Endodermal cell (in vitro differentiated cells): ENCODE data around the gene CHD6. TPM values are rescaled to one million over a fixed set of nuclear protein-coding genes. Genes with fewer than 3 reads are reported as not detected.

Source experiments
- DNase-seq: peaks from one replicate; pipeline ENCODE4 v3.0.0-alpha.2; 2017
- H3K27ac ChIP-seq: 2 replicates; pipeline ENCODE4 v1.5.1; 2013; ENCODE audit warnings: mild to moderate bottlenecking, low read depth, low read length, moderate library complexity
- H3K27me3 ChIP-seq: 2 replicates; pipeline ENCODE4 v1.6.1; 2013; ENCODE audit warnings: mild to moderate bottlenecking, low read length, moderate library complexity; ENCODE audit not compliant: insufficient read depth, control insufficient read depth, poor library complexity, severe bottlenecking
- H3K36me3 ChIP-seq: 2 replicates; pipeline ENCODE4 v1.7.0; 2013; ENCODE audit warnings: mild to moderate bottlenecking, low read length, moderate library complexity; ENCODE audit not compliant: control insufficient read depth, insufficient read depth
- H3K4me1 ChIP-seq: one replicate; pipeline ENCODE4 v1.7.0; 2013; ENCODE audit warnings: low read length; ENCODE audit not compliant: control insufficient read depth, insufficient read depth
- H3K4me3 ChIP-seq: 2 replicates; pipeline ENCODE4 v1.5.1; 2013; ENCODE audit warnings: mild to moderate bottlenecking, low read length, moderate library complexity
- H3K9ac ChIP-seq: 2 replicates; pipeline ENCODE4 v1.6.1; 2013; ENCODE audit warnings: mild to moderate bottlenecking, low read length, moderate library complexity; ENCODE audit not compliant: poor library complexity, severe bottlenecking; ENCODE audit errors: extremely low read depth
- H3K9me3 ChIP-seq: 2 replicates; pipeline ENCODE4 v1.6.1; 2013; ENCODE audit warnings: mild to moderate bottlenecking, low read length, moderate library complexity; ENCODE audit not compliant: control insufficient read depth
- H3K27ac Mint-ChIP-seq: 2 replicates; pipeline ENCODE4 v1.8.0; 2020; ENCODE audit warnings: mixed read lengths
- H3K27me3 Mint-ChIP-seq: 2 replicates; pipeline ENCODE4 v1.8.0; 2021; ENCODE audit warnings: mild to moderate bottlenecking, mixed read lengths; ENCODE audit not compliant: insufficient read depth
- H3K36me3 Mint-ChIP-seq: 2 replicates; pipeline ENCODE4 v1.8.0; 2020; ENCODE audit warnings: low read depth, mixed read lengths
- H3K4me1 Mint-ChIP-seq: 2 replicates; pipeline ENCODE4 v1.8.0; 2020; ENCODE audit warnings: mixed read lengths
- H3K4me3 Mint-ChIP-seq: 2 replicates; pipeline ENCODE4 v1.8.0; 2020; ENCODE audit warnings: mild to moderate bottlenecking, moderate library complexity, mixed read lengths
- H3K9me3 Mint-ChIP-seq: 2 replicates; pipeline ENCODE4 v1.8.0; 2020; ENCODE audit warnings: mild to moderate bottlenecking, mixed read lengths
- CTCF ChIP-seq: fragments of 200-600 bp; sonication (generic); conservative IDR thresholded peaks from 2 replicates; pipeline ENCODE4 v1.5.0; 2021; ENCODE audit warnings: antibody characterized with exemption, mild to moderate bottlenecking
- WGBS, 2 experiments: methylation state at CpG; one replicate each; pipeline versions ENCODE4 v1.1.5 to v1.1.7; 2013; ENCODE audit warnings: missing lambda C conversion rate in 2 of 2, mixed read lengths in 1 of 2; ENCODE audit not compliant: insufficient coverage in 1 of 2, insufficient read length in 1 of 2; 5-methylcytosine and 5-hydroxymethylcytosine counted together
- total RNA-seq, 2 donors: library from RNA; stranded (reverse); fragmentation: NEBNext Ultra II Directional in 1 of 2; extraction: Animal tissue kit (Norgen Biotek cat#: 25700) in 1 of 2; gene quantifications; 2 replicates in 1 of 2; 3 replicates in 1 of 2; pipeline ENCODE4 v1.2.1, GENCODE V29; 2021

Gene CHD6
- total RNA-seq, 2 donors from 2014 or later = 82.5 to 107 TPM

- H3K27me3 Mint-ChIP-seq = no peaks in the 10 kb centered on the region
Observed at GRCh38 chr20:41467220-41467619, 151.0 kb downstream of the CHD6 start.

GRCh38 chr20:41463567-41463966 is 154.6 kb downstream of the CHD6 start:
- Histone ChIP-seq H3K9ac (no peak overlapping the region), H3K27me3 (no peaks in the 10 kb centered on the region), H3K27ac (no peak overlapping the region), H3K4me3 (no peak overlapping the region), H3K36me3 (peaks cover 60% of the 10 kb centered on the region), H3K9me3 (peaks cover 33% of the 10 kb centered on the region), H3K4me1 (no peaks in the 10 kb centered on the region)
- no peak for DNase-seq
- H3K9me3 Mint-ChIP-seq = peaks cover 31% of the 10 kb centered on the region
- no peak for TF ChIP-seq CTCF
- H3K4me1 Mint-ChIP-seq = no peaks in the 10 kb centered on the region
- no peak overlapping the region for H3K27ac Mint-ChIP-seq
- no peaks in the 10 kb centered on the region for H3K27me3 Mint-ChIP-seq
- H3K4me3 Mint-ChIP-seq = no peak overlapping the region
- WGBS, 2 experiments = 100% methylated on average over 1 of the region's 1 CpG; no CpG with 5 or more reads in 1 of the 2 experiments
- peaks cover 88% of the 10 kb centered on the region for H3K36me3 Mint-ChIP-seq

More at GRCh38 chr20:41467220-41467619, 151.0 kb downstream of the CHD6 start:
- no peaks in the 10 kb centered on the region for H3K27me3 ChIP-seq
- no peak overlapping the region for H3K27ac ChIP-seq
- peaks cover 7% of the 10 kb centered on the region for H3K9me3 ChIP-seq
- H3K9me3 Mint-ChIP-seq = peaks cover 6% of the 10 kb centered on the region
- WGBS, 2 experiments = 96 to 100% methylated on average over 2 to 3 of the region's 3 CpGs
- no peaks in the 10 kb centered on the region for H3K4me1 Mint-ChIP-seq
- peak; percentile 58 for TF ChIP-seq CTCF
- H3K36me3 Mint-ChIP-seq = peaks cover 73% of the 10 kb centered on the region
- H3K4me1 ChIP-seq = no peaks in the 10 kb centered on the region
- H3K9ac ChIP-seq = no peak overlapping the region
- no peak overlapping the region for H3K4me3 Mint-ChIP-seq
- H3K36me3 ChIP-seq = peaks cover 57% of the 10 kb centered on the region
- no peak overlapping the region for H3K27ac Mint-ChIP-seq
- no peak overlapping the region for H3K4me3 ChIP-seq
- DNase-seq = no peak

- H3K27ac Mint-ChIP-seq = no peak overlapping the region
- H3K4me3 Mint-ChIP-seq = no peak overlapping the region
Observed at GRCh38 chr20:41462372-41463161, 155.6 kb downstream of the CHD6 start.

More at GRCh38 chr20:41462372-41463161, 155.6 kb downstream of the CHD6 start:
- H3K4me1 ChIP-seq = no peaks in the 10 kb centered on the region
- H3K27me3 ChIP-seq = no peaks in the 10 kb centered on the region
- WGBS, 2 experiments = 98 to 100% methylated on average over 1 to 4 of the region's 6 CpGs
- H3K4me3 ChIP-seq = no peak overlapping the region
- Mint-ChIP-seq H3K27me3 (no peaks in the 10 kb centered on the region), H3K9me3 (peaks cover 31% of the 10 kb centered on the region), H3K4me1 (no peaks in the 10 kb centered on the region), H3K36me3 (peaks cover 84% of the 10 kb centered on the region)
- no peak for DNase-seq
- H3K9ac ChIP-seq = no peak overlapping the region
- no peak overlapping the region for H3K27ac ChIP-seq
- peaks cover 33% of the 10 kb centered on the region for H3K9me3 ChIP-seq
- peaks cover 70% of the 10 kb centered on the region for H3K36me3 ChIP-seq
- TF ChIP-seq CTCF = no peak
